Right lobe of liver (tissue), 4 donors: Measurements from ENCODE around the gene KCMF1.

ENCODE experiments used
- POLR2A ChIP-seq: fragments of 450-650 bp; IDR thresholded peaks from one replicate; pipeline ENCODE4 v1.6.1; 2017; ENCODE audit warnings: antibody characterized with exemption, mild to moderate bottlenecking
- TF ChIP-seq, protein P1 (sequence below), 4 donors: fragments of 200-600 bp in 3 of 4; fragments of 450-650 bp in 1 of 4; IDR thresholded peaks; one replicate each; pipeline versions ENCODE4 v1.5.1 to v1.8.0; 2016 to 2022; ENCODE audit warnings: antibody characterized with exemption in 4 of 4, mild to moderate bottlenecking in 2 of 4
- donor health status: DM: no; HTN: no; CAD: no.
- donor health status: DM: no; HTN: no; CAD: no.
- donor health status: DM: no; HTN: yes; CAD: no.

DNA sequence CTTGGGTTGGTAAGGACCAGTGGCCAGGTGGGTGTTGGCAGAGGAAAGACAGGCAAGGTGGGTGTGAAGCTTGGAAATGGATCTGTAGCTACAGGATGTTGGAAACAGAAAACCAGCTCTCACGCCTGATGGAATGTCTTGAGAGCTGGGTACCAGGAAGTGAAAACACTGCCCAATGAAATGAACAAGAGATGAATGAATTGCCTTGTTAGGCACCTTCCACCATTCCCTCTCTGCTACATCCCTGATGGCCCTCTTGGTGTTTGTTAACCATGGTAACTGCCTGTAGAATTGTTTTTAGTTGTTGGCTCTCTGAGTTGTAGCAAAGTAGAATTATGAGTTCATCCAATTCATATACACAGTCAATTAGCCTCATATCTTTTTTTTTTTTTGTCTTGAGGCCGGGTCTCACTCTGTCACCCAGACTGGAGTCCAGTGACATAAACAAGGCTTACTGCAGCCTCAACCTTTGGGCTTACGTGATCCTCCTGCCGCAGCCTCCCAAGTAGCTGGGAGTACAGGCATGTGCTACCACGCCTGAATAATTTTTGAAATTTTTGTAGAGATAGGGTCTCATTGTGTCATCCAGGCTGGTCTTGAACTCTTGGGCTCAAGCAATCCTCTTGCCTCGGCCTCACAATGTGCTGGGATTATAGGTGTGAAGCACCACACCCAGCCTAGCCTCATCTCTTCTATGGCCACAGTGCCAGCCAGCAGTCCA is 9.5 kb downstream of the KCMF1 start:
- TF ChIP-seq, protein P1, sequence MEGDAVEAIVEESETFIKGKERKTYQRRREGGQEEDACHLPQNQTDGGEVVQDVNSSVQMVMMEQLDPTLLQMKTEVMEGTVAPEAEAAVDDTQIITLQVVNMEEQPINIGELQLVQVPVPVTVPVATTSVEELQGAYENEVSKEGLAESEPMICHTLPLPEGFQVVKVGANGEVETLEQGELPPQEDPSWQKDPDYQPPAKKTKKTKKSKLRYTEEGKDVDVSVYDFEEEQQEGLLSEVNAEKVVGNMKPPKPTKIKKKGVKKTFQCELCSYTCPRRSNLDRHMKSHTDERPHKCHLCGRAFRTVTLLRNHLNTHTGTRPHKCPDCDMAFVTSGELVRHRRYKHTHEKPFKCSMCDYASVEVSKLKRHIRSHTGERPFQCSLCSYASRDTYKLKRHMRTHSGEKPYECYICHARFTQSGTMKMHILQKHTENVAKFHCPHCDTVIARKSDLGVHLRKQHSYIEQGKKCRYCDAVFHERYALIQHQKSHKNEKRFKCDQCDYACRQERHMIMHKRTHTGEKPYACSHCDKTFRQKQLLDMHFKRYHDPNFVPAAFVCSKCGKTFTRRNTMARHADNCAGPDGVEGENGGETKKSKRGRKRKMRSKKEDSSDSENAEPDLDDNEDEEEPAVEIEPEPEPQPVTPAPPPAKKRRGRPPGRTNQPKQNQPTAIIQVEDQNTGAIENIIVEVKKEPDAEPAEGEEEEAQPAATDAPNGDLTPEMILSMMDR (IDR thresholded peaks at IDR 0.05) = no peak
- no peak for TF ChIP-seq POLR2A
